GM12878 (cell line): ENCODE data around the gene PLSCR3. TPM values are rescaled to one million over a fixed set of nuclear protein-coding genes. Genes with fewer than 3 reads are reported as not detected.

Experiments used
- ATAC-seq: fragments of 200-7000 bp; cut with Tn5 transposase; 3 replicates; pipeline ENCODE4 v1.9.1; 2020; ENCODE audit warnings: mild to moderate bottlenecking, moderate library complexity
- BruUV-seq: library from RNA; stranded (reverse); fragments of 400-500 nt; replicated peaks from 2 replicates; lab custom pipeline; 2021; lab: Mats Ljungman, UMichigan
- CTCF ChIA-PET: fragments of 300-600 bp; sonication (Branson Sonifier 250); formaldehyde crosslinking; extraction: SDS; loops from one replicate; lab custom pipeline; 2021; ENCODE audit warnings: inconsistent platforms; lab: Yijun Ruan, JAX
- POLR2A ChIA-PET: fragments of 350-600 bp; formaldehyde crosslinking; extraction: SDS; loops from one replicate; lab custom pipeline; 2021; ENCODE audit warnings: inconsistent platforms; lab: Charles Lee
- RAD21 ChIA-PET: fragments of 300-600 bp; sonication (Branson Sonifier 250); formaldehyde crosslinking; loops from one replicate; lab custom pipeline; 2023; ENCODE audit warnings: antibody characterized with exemption; ENCODE audit not compliant: unreplicated experiment; lab: Charles Lee
- SMC1A ChIA-PET: fragments of 300-600 bp; sonication (Branson Sonifier 250); formaldehyde crosslinking; loops from one replicate; lab custom pipeline; 2023; ENCODE audit not compliant: unreplicated experiment, uncharacterized antibody; lab: Charles Lee
- DNase-seq: peaks from one replicate; pipeline ENCODE4 v3.0.0-alpha.2; 2011; ENCODE audit warnings: low read depth, low spot score
- FAIRE-seq: peaks from 3 replicates; lab custom pipeline; 2011; peaks lifted over from hg19 to GRCh38; lab: Jason Lieb, UNC
- H2AFZ ChIP-seq: 2 replicates; pipeline ENCODE4 v1.6.0; 2011; ENCODE audit warnings: low read depth, low read length, control low read depth; ENCODE audit not compliant: control insufficient read depth
- H3K27ac ChIP-seq: 2 replicates; pipeline ENCODE4 v1.5.1; 2011; ENCODE audit warnings: control low read depth; ENCODE audit not compliant: control insufficient read depth, insufficient read depth
- H3K27me3 ChIP-seq, 2 experiments: replicated peaks in 1 of 2; 2 replicates each; pipeline versions ENCODE4 v1.6.0 to v1.6.1; 2011; ENCODE audit warnings: low read length in 1 of 2; ENCODE audit not compliant: control insufficient read depth in 2 of 2, insufficient read depth in 2 of 2
- H3K36me3 ChIP-seq, 2 experiments: 2 replicates each; pipeline ENCODE4 v1.5.1; 2011; ENCODE audit warnings: low read length in 1 of 2; ENCODE audit not compliant: control insufficient read depth in 2 of 2, insufficient read depth in 2 of 2
- H3K4me1 ChIP-seq: 2 replicates; pipeline ENCODE4 v1.6.1; 2011; ENCODE audit warnings: mild to moderate bottlenecking, low read length, moderate library complexity, mixed read lengths; ENCODE audit not compliant: control insufficient read depth, insufficient read depth
- H3K4me2 ChIP-seq: 2 replicates; pipeline ENCODE4 v1.6.0; 2011; ENCODE audit warnings: control low read depth; ENCODE audit not compliant: control insufficient read depth, insufficient read depth
- H3K4me3 ChIP-seq: fragments of 200-600 bp; sonication (generic); 2 replicates; pipeline ENCODE4 v1.5.1; 2016
- H3K79me2 ChIP-seq: 2 replicates; pipeline ENCODE4 v1.6.0; 2011; ENCODE audit warnings: low read length; ENCODE audit not compliant: control insufficient read depth, insufficient read depth
- H3K9ac ChIP-seq: 2 replicates; pipeline ENCODE4 v1.8.0; 2011; ENCODE audit warnings: low read length, control low read depth, mixed read lengths; ENCODE audit not compliant: control insufficient read depth, insufficient read depth
- H3K9me3 ChIP-seq: replicated peaks from 3 replicates; pipeline ENCODE4 v1.5.1; 2011; ENCODE audit warnings: mild to moderate bottlenecking, low read length; ENCODE audit not compliant: control insufficient read depth, insufficient read depth
- H4K20me1 ChIP-seq: 2 replicates; pipeline ENCODE4 v1.6.0; 2011; ENCODE audit not compliant: control insufficient read depth, insufficient read depth
- ATF7 ChIP-seq: fragments of 450-650 bp; IDR thresholded peaks from 2 replicates; pipeline ENCODE4 v1.6.1; 2016; ENCODE audit warnings: low read depth, mild to moderate bottlenecking
- BMI1 ChIP-seq: fragments of 450-650 bp; IDR thresholded peaks from 2 replicates; pipeline ENCODE4 v1.6.1; 2016; ENCODE audit warnings: mild to moderate bottlenecking, moderate library complexity, borderline replicate concordance
- CHD2 ChIP-seq: IDR thresholded peaks from 2 replicates; pipeline ENCODE4 v1.6.1; 2011; ENCODE audit warnings: low read depth, low read length, improper control_type of control experiment, borderline replicate concordance
- HDGF ChIP-seq: fragments of 450-650 bp; IDR thresholded peaks from 2 replicates; pipeline ENCODE4 v1.6.1; 2016; ENCODE audit warnings: antibody characterized with exemption
- IKZF2 ChIP-seq, 2 experiments: fragments of 450-650 bp; IDR thresholded peaks; 2 replicates each; pipeline ENCODE4 v1.6.1; 2017; ENCODE audit warnings: mild to moderate bottlenecking in 2 of 2, moderate library complexity in 2 of 2
- IRF4 ChIP-seq: IDR thresholded peaks from 2 replicates; pipeline ENCODE4 v1.6.1; 2011; ENCODE audit warnings: low read depth, low read length
- LARP7 ChIP-seq: fragments of 450-650 bp; IDR thresholded peaks from 2 replicates; pipeline ENCODE4 v1.6.1; 2017; ENCODE audit warnings: mild to moderate bottlenecking
- NFYB ChIP-seq: IDR thresholded peaks from 2 replicates; pipeline ENCODE4 v1.6.1; 2011; ENCODE audit warnings: low read depth, mild to moderate bottlenecking, low read length, improper control_type of control experiment, moderate library complexity; ENCODE audit not compliant: insufficient read depth
- NR2C1 ChIP-seq: fragments of 450-650 bp; IDR thresholded peaks from 2 replicates; pipeline ENCODE4 v1.6.1; 2017; ENCODE audit warnings: antibody characterized with exemption, mild to moderate bottlenecking, moderate library complexity
- POLR2AphosphoS2 ChIP-seq: IDR thresholded peaks from 2 replicates; pipeline ENCODE4 v1.6.1; 2011; ENCODE audit warnings: low read depth, mild to moderate bottlenecking, low read length, improper control_type of control experiment, moderate library complexity
- POU2F2 ChIP-seq: IDR thresholded peaks from 3 replicates; pipeline ENCODE4 v1.6.1; 2011; ENCODE audit warnings: low read depth, mild to moderate bottlenecking, low read length, borderline replicate concordance
- RUNX3 ChIP-seq: IDR thresholded peaks from 2 replicates; pipeline ENCODE4 v1.6.1; 2012; ENCODE audit warnings: low read length, inconsistent platforms
- SIX5 ChIP-seq: IDR thresholded peaks from 2 replicates; pipeline ENCODE4 v1.6.1; 2011; ENCODE audit warnings: mild to moderate bottlenecking, low read depth, low read length, moderate library complexity; ENCODE audit not compliant: severe bottlenecking
- SP1 ChIP-seq: IDR thresholded peaks from one replicate; pipeline ENCODE4 v1.6.1; 2011; ENCODE audit warnings: low read depth, low read length
- TCF12 ChIP-seq: IDR thresholded peaks from 2 replicates; pipeline ENCODE4 v1.6.1; 2011; ENCODE audit warnings: low read depth, mild to moderate bottlenecking, low read length
- YY1 ChIP-seq: IDR thresholded peaks from 2 replicates; pipeline ENCODE4 v1.6.1; 2011; ENCODE audit warnings: low read depth, mild to moderate bottlenecking, low read length
- WGBS: methylation state at CpG from one replicate; pipeline ENCODE4 v1.1.6; 2016; ENCODE audit warnings: low lambda C conversion rate; ENCODE audit not compliant: insufficient replicate concordance, insufficient coverage; ENCODE audit errors: missing lambda C conversion rate; 5-methylcytosine and 5-hydroxymethylcytosine counted together
- in situ Hi-C: fragments of 300-500 bp; cut with MboI; formaldehyde crosslinking; loops from 9 replicates; pipeline ENCODE4 v1.14.3; 2018; ENCODE audit warnings: mixed read lengths
- intact Hi-C: fragments of 100-400 bp; cut with micrococcal nuclease; formaldehyde crosslinking; loops from one replicate; pipeline ENCODE4 v1.14.2; 2022; ENCODE audit not compliant: unreplicated experiment
- polyA plus RNA-seq, 11 experiments: library from polyadenylated mRNA; depleted of rRNA in 4 of 11; unstranded in 6 of 11; stranded (reverse) in 5 of 11; fragments of >200 nt; fragmentation: Nextera tagmentation in 4 of 11; fragmentation: Illumina TruSeq in 1 of 11; extraction: Ambion mirVana in 4 of 11; extraction: Trizol in 1 of 11; gene quantifications; 1 replicate in 1 of 11; 2 replicates in 10 of 11; pipeline versions ENCODE4 v1.2.1 to v1.2.3, GENCODE V29; 2011 to 2016; ENCODE audit warnings: inconsistent platforms in 2 of 11, missing spikeins in 2 of 11, low read depth in 1 of 11
- total RNA-seq, 4 experiments: library from RNA; depleted of rRNA in 3 of 4; stranded (reverse); fragments of >200 nt in 3 of 4; fragmentation: Illumina TruSeq in 1 of 4; extraction: Trizol in 1 of 4; gene quantifications; 2 replicates each; pipeline versions ENCODE4 v1.2.1 to v1.2.3, GENCODE V29; 2013 to 2021
- TF ChIP-seq, protein P1 (sequence below): IDR thresholded peaks from 2 replicates; pipeline ENCODE4 v1.6.1; 2012; ENCODE audit warnings: low read depth, low read length, improper control_type of control experiment
- TF ChIP-seq, protein P2 (sequence below): IDR thresholded peaks from 2 replicates; pipeline ENCODE4 v1.6.1; 2012; ENCODE audit warnings: low read depth, low read length, improper control_type of control experiment
- TF ChIP-seq, protein P3 (sequence below): fragments of 450-650 bp; IDR thresholded peaks from 2 replicates; pipeline ENCODE4 v1.6.1; 2017; ENCODE audit warnings: low read depth, mild to moderate bottlenecking, moderate library complexity

Gene PLSCR3
- total and polyA plus RNA-seq, 10 of the 15 experiments (the other 5 are each of a cell fraction or from before 2014, with no cell fraction given) = 9.9 to 51.4 (median 43.4) TPM

DNA sequence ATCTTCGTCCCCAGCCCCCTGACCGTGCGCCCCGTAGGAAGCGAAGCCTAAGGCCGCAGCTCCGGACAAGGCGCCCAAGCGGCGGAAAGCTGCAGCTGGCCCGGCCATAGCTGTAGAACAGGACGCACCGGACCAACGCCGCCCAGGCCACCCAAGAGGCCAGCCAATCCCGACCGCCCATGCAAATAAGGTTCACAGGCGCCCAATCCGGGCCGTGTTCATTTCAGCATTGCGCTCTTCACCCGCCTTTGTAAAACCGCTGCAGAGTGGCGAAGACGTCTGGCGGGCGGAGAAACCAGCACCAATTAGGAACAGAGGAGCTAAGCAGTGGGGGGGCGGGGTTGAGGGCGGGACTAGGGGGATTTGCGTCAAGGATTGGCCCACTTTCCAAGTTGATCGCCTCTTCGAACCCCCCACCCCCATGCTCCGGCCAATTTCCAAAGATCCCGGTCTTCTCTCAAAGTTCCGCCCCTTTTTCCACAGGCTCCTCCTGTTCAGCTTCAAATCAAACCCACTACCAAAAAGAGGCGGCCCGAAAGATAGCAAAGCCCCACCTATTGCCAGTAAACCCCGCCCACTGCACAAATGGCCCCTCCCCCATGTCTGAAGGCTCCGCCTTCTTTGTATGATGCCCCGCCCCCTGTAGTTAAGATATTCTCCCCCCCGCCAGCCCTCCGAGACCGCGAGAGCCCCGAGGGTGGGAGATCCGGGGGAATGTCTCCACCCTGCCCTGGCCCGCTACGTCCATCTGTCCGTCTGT lies 9.8 kb upstream of the PLSCR3 start, which contains the start of gene TMEM256:
TMEM256 (minus strand) TSS at position 121 of the 760 bp plus-strand sequence; CDS start at position 108, 13 bp downstream.
- Histone ChIP-seq H2AFZ (peak within 1 kb of the TSS; percentile 96), H3K9ac (peak within 1 kb of the TSS; percentile 87), H3K4me2 (peak within 1 kb of the TSS; percentile 72), H4K20me1 (no peaks in the 10 kb centered on the region), H3K9me3 (no peaks in the 10 kb centered on the region), H3K4me1 (peaks cover 3% of the 10 kb centered on the region; the same call in 1 of the 2 replicates), H3K79me2 (peaks cover 2% of the 10 kb centered on the region), H3K4me3 (peak within 1 kb of the TSS; percentile 85), H3K27me3 (peaks cover 0 to 6% of the 10 kb centered on the region in 2 experiments; a peak in 2 of 4 replicates), H3K27ac (peak within 1 kb of the TSS; percentile 80), H3K36me3 (no peaks in the 10 kb centered on the region)
- intact Hi-C loops = loop anchor here (5.0 kb wide), 1 partner anchor 33 kb away; the partner anchor contains the start of genes FGF11 and TMEM102
- RAD21 ChIA-PET = interaction anchor here (0.6 to 2.2 kb wide), 12 partner anchors 9 to 818 kb away, joined by 3 to 13 read pairs (median 4); partner anchors contain the start of genes ACADVL, ACAP1, PLSCR3 and TMEM102
- SMC1A ChIA-PET = interaction anchor here (0.8 to 2.2 kb wide), 7 partner anchors 30 to 283 kb away, joined by 3 to 8 read pairs (median 3); partner anchors contain the start of genes SAT2, TMEM102 and TP53
- POLR2A ChIA-PET = interaction anchor here (0.5 to 2.7 kb wide), 20 partner anchors 9 to 1031 kb away, joined by 3 to 23 read pairs (median 4); partner anchors contain the start of genes ACAP1, CD68, FGF11 and NEURL4
- ATAC-seq (peak; percentile 99), FAIRE-seq (peak; percentile 97), DNase-seq (peak; percentile 92)
- in situ Hi-C loops = no loop called here
- WGBS = under 1% methylated on average over 46 of the region's 49 CpGs
- CTCF ChIA-PET = interaction anchor here (0.6 to 2.1 kb wide), 5 partner anchors 31 to 122 kb away, joined by 3 to 8 read pairs (median 4); partner anchors contain the start of genes ACAP1 and TMEM102
- BruUV-seq = no TSS peak
- TF ChIP-seq, protein P1, sequence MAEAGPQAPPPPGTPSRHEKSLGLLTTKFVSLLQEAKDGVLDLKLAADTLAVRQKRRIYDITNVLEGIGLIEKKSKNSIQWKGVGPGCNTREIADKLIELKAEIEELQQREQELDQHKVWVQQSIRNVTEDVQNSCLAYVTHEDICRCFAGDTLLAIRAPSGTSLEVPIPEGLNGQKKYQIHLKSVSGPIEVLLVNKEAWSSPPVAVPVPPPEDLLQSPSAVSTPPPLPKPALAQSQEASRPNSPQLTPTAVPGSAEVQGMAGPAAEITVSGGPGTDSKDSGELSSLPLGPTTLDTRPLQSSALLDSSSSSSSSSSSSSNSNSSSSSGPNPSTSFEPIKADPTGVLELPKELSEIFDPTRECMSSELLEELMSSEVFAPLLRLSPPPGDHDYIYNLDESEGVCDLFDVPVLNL = no peak
- peak; percentile 97 for TF ChIP-seq SP1
- TF ChIP-seq, protein P2, sequence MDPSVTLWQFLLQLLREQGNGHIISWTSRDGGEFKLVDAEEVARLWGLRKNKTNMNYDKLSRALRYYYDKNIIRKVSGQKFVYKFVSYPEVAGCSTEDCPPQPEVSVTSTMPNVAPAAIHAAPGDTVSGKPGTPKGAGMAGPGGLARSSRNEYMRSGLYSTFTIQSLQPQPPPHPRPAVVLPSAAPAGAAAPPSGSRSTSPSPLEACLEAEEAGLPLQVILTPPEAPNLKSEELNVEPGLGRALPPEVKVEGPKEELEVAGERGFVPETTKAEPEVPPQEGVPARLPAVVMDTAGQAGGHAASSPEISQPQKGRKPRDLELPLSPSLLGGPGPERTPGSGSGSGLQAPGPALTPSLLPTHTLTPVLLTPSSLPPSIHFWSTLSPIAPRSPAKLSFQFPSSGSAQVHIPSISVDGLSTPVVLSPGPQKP = no peak; the same call in 1 of the 2 replicates
- peak; percentile 82 for TF ChIP-seq RUNX3
- TF ChIP-seq NFYB = peak; percentile 92
- TF ChIP-seq TCF12 = no peak
- TF ChIP-seq YY1 = peak; percentile 94
- peak; percentile 99 for TF ChIP-seq POU2F2
- peak; percentile 59 for TF ChIP-seq NR2C1
- peak; percentile 88 for TF ChIP-seq CHD2
- no peak for TF ChIP-seq IKZF2 (IDR thresholded peaks at IDR 0.05)
- TF ChIP-seq SIX5 = peak; percentile 18
- TF ChIP-seq HDGF = peak; percentile 66; the same call in 1 of the 2 replicates
- no peak for TF ChIP-seq IRF4
- TF ChIP-seq, protein P3, sequence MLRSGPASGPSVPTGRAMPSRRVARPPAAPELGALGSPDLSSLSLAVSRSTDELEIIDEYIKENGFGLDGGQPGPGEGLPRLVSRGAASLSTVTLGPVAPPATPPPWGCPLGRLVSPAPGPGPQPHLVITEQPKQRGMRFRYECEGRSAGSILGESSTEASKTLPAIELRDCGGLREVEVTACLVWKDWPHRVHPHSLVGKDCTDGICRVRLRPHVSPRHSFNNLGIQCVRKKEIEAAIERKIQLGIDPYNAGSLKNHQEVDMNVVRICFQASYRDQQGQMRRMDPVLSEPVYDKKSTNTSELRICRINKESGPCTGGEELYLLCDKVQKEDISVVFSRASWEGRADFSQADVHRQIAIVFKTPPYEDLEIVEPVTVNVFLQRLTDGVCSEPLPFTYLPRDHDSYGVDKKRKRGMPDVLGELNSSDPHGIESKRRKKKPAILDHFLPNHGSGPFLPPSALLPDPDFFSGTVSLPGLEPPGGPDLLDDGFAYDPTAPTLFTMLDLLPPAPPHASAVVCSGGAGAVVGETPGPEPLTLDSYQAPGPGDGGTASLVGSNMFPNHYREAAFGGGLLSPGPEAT = peak; percentile 89
- TF ChIP-seq BMI1 = no peak
- TF ChIP-seq ATF7 = peak; percentile 41
- 0 out of 2 replicates have a peak, but pooled peaks have one; percentile 47 for TF ChIP-seq LARP7
- TF ChIP-seq POLR2AphosphoS2 = peak; percentile 75
